ENCODE data around the gene PPFIBP1. TPM values are rescaled to one million over a fixed set of nuclear protein-coding genes. Genes with fewer than 3 reads are reported as not detected.

PPFIBP1 gene
- total and polyA plus RNA-seq, 9 of the 15 experiments (the other 6 are each of a cell fraction or from before 2014, with no cell fraction given), result 0.46 to 3.5 (median 1.8) TPM

DNA sequence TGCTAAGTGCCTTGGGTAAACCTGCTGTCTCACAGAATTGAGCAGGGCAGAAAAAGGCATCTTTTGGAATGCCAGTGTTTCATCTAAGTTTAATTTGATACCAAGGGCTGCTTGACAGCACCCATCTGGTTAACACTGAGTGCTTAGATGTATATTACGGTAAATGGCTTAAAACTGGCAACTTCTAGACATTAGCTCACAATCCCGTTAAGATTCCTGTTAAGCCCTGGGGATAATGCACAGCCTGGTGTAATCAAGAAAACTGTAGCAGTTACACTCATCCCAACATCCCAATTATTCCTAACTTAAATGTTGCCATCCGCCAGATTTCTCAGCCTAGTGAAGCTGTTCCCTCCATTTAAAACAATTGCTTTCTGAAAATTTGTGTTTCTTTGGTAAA is 29.9 kb downstream of the PPFIBP1 start (continued):
- TF ChIP-seq, protein P1, sequence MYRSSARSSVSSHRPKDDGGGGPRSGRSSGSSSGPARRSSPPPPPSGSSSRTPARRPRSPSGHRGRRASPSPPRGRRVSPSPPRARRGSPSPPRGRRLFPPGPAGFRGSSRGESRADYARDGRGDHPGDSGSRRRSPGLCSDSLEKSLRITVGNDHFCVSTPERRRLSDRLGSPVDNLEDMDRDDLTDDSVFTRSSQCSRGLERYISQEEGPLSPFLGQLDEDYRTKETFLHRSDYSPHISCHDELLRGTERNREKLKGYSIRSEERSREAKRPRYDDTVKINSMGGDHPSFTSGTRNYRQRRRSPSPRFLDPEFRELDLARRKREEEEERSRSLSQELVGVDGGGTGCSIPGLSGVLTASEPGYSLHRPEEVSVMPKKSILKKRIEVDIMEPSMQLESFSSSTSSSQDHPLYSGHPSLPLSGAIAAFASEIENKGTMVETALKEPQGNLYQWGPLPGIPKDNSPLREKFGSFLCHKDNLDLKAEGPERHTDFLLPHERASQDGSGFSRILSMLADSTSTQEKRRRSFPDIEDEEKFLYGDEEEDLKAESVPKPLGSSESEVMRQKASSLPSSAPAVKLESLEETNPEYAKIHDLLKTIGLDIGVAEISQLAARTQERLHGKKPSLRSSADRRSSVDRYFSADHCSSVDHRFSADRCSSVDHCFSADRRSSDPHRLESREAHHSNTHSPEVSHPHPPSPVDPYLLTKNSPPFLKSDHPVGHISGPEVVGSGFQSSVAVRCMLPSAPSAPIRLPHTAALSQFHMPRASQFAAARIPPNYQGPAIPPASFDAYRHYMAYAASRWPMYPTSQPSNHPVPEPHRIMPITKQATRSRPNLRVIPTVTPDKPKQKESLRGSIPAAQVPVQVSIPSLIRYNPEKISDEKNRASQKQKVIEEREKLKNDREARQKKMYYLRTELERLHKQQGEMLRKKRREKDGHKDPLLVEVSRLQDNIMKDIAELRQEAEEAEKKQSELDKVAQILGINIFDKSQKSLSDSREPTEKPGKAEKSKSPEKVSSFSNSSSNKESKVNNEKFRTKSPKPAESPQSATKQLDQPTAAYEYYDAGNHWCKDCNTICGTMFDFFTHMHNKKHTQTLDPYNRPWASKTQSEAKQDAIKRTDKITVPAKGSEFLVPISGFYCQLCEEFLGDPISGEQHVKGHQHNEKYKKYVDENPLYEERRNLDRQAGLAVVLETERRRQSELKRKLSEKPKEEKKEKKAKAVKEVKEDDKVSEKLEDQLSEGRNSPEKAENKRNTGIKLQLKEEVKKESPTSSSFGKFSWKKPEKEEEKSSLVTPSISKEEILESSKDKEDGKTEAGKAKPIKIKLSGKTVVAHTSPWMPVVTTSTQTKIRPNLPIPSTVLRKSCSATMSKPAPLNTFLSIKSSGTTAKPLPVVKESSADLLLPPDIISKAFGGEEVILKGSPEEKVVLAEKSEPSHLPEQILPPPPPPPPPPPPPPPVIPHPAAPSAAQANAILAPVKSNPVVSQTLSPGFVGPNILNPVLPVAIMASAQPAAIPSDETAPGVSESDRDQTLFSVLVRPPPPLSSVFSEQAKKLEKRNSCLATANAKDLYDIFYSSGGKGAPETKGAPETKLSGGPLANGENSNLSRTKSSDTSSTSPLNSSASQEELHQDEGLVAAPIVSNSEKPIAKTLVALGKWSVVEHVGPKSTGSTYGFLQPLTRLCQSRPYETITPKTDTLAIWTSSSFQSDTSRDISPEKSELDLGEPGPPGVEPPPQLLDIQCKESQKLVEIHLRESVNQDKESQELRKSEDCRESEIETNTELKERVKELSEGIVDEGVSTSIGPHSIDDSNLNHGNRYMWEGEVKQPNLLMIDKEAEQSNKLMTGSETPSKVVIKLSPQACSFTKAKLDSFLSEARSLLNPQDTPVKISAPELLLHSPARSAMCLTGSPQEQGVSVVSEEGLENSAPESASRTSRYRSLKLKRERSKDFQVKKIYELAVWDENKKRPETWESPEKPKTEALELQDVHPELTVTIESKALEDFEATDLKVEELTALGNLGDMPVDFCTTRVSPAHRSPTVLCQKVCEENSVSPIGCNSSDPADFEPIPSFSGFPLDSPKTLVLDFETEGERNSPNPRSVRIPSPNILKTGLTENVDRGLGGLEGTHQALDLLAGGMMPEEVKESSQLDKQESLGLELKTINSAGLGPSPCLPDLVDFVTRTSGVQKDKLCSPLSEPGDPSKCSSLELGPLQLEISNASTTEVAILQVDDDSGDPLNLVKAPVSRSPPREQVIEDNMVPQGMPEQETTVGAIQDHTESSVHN (IDR thresholded peaks at IDR 0.05; ENCODE audit: borderline replicate concordance in 1 of 2, low read depth in 1 of 2), result no peak
- no peak for TF ChIP-seq FOSL1 (tag; conservative IDR thresholded peaks at IDR 0.05)
- no peak for TF ChIP-seq ZNF24 (IDR thresholded peaks at IDR 0.05)
- no peak for TF ChIP-seq MEF2A (IDR thresholded peaks at IDR 0.05; ENCODE audit: control insufficient read depth, low read depth, low read length)
- TF ChIP-seq ZNF507 (tag; conservative IDR thresholded peaks at IDR 0.05), result no peak
- no peak for TF ChIP-seq ZBTB17 (CRISPR knock-in tag; IDR thresholded peaks at IDR 0.05)
- TF ChIP-seq NR2C1 (IDR thresholded peaks at IDR 0.05), result no peak
- no peak for TF ChIP-seq NR2C1 (tag; IDR thresholded peaks at IDR 0.05)

Data from K562 (cell line).